Natural killer cell treated with Interleukin-12 subunit alpha and Interleukin-12 subunit beta and Interleukin-15 and Interleukin-18, amount 100 ng/mL, for 72 hours (primary cell): ENCODE measurements around the gene HES4. TPM values are rescaled to one million over a fixed set of nuclear protein-coding genes. Genes with fewer than 3 reads are reported as not detected.
"Not testable (repeated sequence)": the region's sequence is repeated elsewhere in the genome, so short reads cannot be mapped to it uniquely, and the experiment has no call there.

ENCODE experiments used
- ATAC-seq, 2 donors: fragments of 150-1000 bp; cut with Tn5 transposase in 1 of 2; sonication (Bioruptor Pico), chemical (Tn5 transposase) in 1 of 2; 2 replicates each; pipeline ENCODE4 v1.10.0; 2021
- DNase-seq: peaks from one replicate; pipeline ENCODE4 v3.0.0; 2022; ENCODE audit warnings: low spot score
- H3K27ac Mint-ChIP-seq, 2 donors: 1 replicate in 1 of 2; 2 replicates in 1 of 2; pipeline ENCODE4 v1.8.0; 2022; ENCODE audit warnings: mixed read lengths in 2 of 2, mild to moderate bottlenecking in 1 of 2, moderate library complexity in 1 of 2
- H3K27me3 Mint-ChIP-seq, 2 donors: 1 replicate in 1 of 2; 2 replicates in 1 of 2; pipeline ENCODE4 v1.8.0; 2022; ENCODE audit warnings: mixed read lengths in 2 of 2
- H3K36me3 Mint-ChIP-seq: one replicate; pipeline ENCODE4 v1.8.0; 2022; ENCODE audit warnings: mixed read lengths
- H3K4me1 Mint-ChIP-seq, 2 donors: 1 replicate in 1 of 2; 2 replicates in 1 of 2; pipeline ENCODE4 v1.8.0; 2022; ENCODE audit warnings: low read depth in 2 of 2, mixed read lengths in 2 of 2, mild to moderate bottlenecking in 1 of 2
- H3K4me3 Mint-ChIP-seq: one replicate; pipeline ENCODE4 v1.8.0; 2022; ENCODE audit warnings: mixed read lengths
- H3K9me3 Mint-ChIP-seq: 2 replicates; pipeline ENCODE4 v1.8.0; 2022; ENCODE audit warnings: mixed read lengths
- total RNA-seq, 2 donors: library from RNA; stranded (reverse); gene quantifications; one replicate each; pipeline ENCODE4 v1.2.3, GENCODE V29; 2022

The HES4 gene
- total RNA-seq, 2 donors from 2014 or later = not detected

- H3K4me3 Mint-ChIP-seq = peak overlapping the region; percentile 84
- DNase-seq (peak; percentile 85), ATAC-seq (peak; percentile 88 to 92)
- H3K4me1 Mint-ChIP-seq = peaks cover 14 to 29% of the 10 kb centered on the region in 2 donors
- H3K36me3 Mint-ChIP-seq = no peaks in the 10 kb centered on the region
- peaks cover 12 to 20% of the 10 kb centered on the region in 2 donors for H3K27me3 Mint-ChIP-seq
- peak overlapping the region; percentile 7 to 71 for H3K27ac Mint-ChIP-seq
- no peaks in the 10 kb centered on the region for H3K9me3 Mint-ChIP-seq
Measured at GRCh38 chr1:1040004-1040991, 40.4 kb upstream of the HES4 start.

- DNase-seq (no peak), ATAC-seq (peak; percentile 30 to 68)
- Mint-ChIP-seq H3K4me1 (peaks cover 14 to 29% of the 10 kb centered on the region in 2 donors), H3K27ac (peak overlapping the region; percentile 7 to 71), H3K36me3 (no peaks in the 10 kb centered on the region), H3K27me3 (peaks cover 12 to 20% of the 10 kb centered on the region in 2 donors), H3K4me3 (peak overlapping the region; percentile 84), H3K9me3 (no peaks in the 10 kb centered on the region)
Measured at GRCh38 chr1:1039145-1039910, 39.4 kb upstream of the HES4 start.

- no peak for DNase-seq
- H3K27me3 Mint-ChIP-seq = peaks cover 12 to 20% of the 10 kb centered on the region in 2 donors
- no peak for ATAC-seq
- H3K27ac Mint-ChIP-seq = peak overlapping the region in 1 of 2 donors; percentile 61
- no peaks in the 10 kb centered on the region for H3K9me3 Mint-ChIP-seq
- no peaks in the 10 kb centered on the region for H3K36me3 Mint-ChIP-seq
- H3K4me3 Mint-ChIP-seq = peak overlapping the region; percentile 84
- peaks cover 14 to 29% of the 10 kb centered on the region in 2 donors for H3K4me1 Mint-ChIP-seq
Measured at GRCh38 chr1:1038694-1039093, 38.8 kb upstream of the HES4 start.

GRCh38 chr1:1037366-1038327 is 37.8 kb upstream of the HES4 start:
- ATAC-seq = no peak
- DNase-seq = no peak
- Mint-ChIP-seq H3K9me3 (no peaks in the 10 kb centered on the region), H3K36me3 (no peaks in the 10 kb centered on the region), H3K27ac (no peak overlapping the region), H3K4me1 (peaks cover 14 to 27% of the 10 kb centered on the region in 2 donors), H3K27me3 (peaks cover 12 to 20% of the 10 kb centered on the region in 2 donors), H3K4me3 (no peak overlapping the region)

- no peak overlapping the region for H3K4me3 Mint-ChIP-seq
- peaks cover 19 to 30% of the 10 kb centered on the region in 2 donors for H3K4me1 Mint-ChIP-seq
- no peaks in the 10 kb centered on the region for H3K9me3 Mint-ChIP-seq
- H3K36me3 Mint-ChIP-seq = no peaks in the 10 kb centered on the region
- no peak for DNase-seq
- peaks cover 18 to 26% of the 10 kb centered on the region in 2 donors for H3K27me3 Mint-ChIP-seq
- peak overlapping the region in 1 of 2 donors; percentile 39 for H3K27ac Mint-ChIP-seq
- no peak for ATAC-seq
Measured at GRCh38 chr1:1035291-1035943, 35.5 kb upstream of the HES4 start.

GRCh38 chr1:1034439-1034781 is 34.5 kb upstream of the HES4 start:
- DNase-seq = no peak
- Mint-ChIP-seq H3K4me1 (peaks cover 13 to 25% of the 10 kb centered on the region in 2 donors), H3K27ac (no peak overlapping the region), H3K9me3 (no peaks in the 10 kb centered on the region), H3K36me3 (no peaks in the 10 kb centered on the region), H3K4me3 (peak overlapping the region; percentile 34), H3K27me3 (peaks cover 18 to 22% of the 10 kb centered on the region in 2 donors)
- ATAC-seq = no peak

- no peaks in the 10 kb centered on the region for H3K9me3 Mint-ChIP-seq
- peaks cover 10 to 21% of the 10 kb centered on the region in 2 donors for H3K4me1 Mint-ChIP-seq
- no peak overlapping the region for H3K27ac Mint-ChIP-seq
- no peak for DNase-seq
- H3K27me3 Mint-ChIP-seq = peaks cover 17 to 21% of the 10 kb centered on the region in 2 donors
- no peak for ATAC-seq
- H3K4me3 Mint-ChIP-seq = peak overlapping the region; percentile 34
- no peaks in the 10 kb centered on the region for H3K36me3 Mint-ChIP-seq
Measured at GRCh38 chr1:1033731-1034438, 34.0 kb upstream of the HES4 start.

GRCh38 chr1:1033009-1033587 is 33.2 kb upstream of the HES4 start:
- Mint-ChIP-seq H3K36me3 (no peaks in the 10 kb centered on the region), H3K4me1 (peaks cover 4 to 14% of the 10 kb centered on the region in 2 donors), H3K27ac (no peak overlapping the region), H3K9me3 (no peaks in the 10 kb centered on the region), H3K4me3 (peak overlapping the region; percentile 44), H3K27me3 (peaks cover 11 to 14% of the 10 kb centered on the region in 2 donors)
- DNase-seq = peak; percentile 89
- ATAC-seq = peak; percentile 88 to 95

GRCh38 chr1:1032424-1032823 is 32.5 kb upstream of the HES4 start:
- DNase-seq (no peak), ATAC-seq (no peak)
- Mint-ChIP-seq H3K9me3 (no peaks in the 10 kb centered on the region), H3K4me1 (peaks cover 4 to 14% of the 10 kb centered on the region in 2 donors), H3K27me3 (peaks cover 11 to 14% of the 10 kb centered on the region in 2 donors), H3K36me3 (no peaks in the 10 kb centered on the region), H3K27ac (no peak overlapping the region), H3K4me3 (peak overlapping the region; percentile 41)

- no peak overlapping the region for H3K27ac Mint-ChIP-seq
- ATAC-seq (no peak), DNase-seq (no peak)
- no peaks in the 10 kb centered on the region for H3K36me3 Mint-ChIP-seq
- peak overlapping the region; percentile 41 for H3K4me3 Mint-ChIP-seq
- H3K27me3 Mint-ChIP-seq = peaks cover 11 to 16% of the 10 kb centered on the region in 2 donors
- H3K9me3 Mint-ChIP-seq = no peaks in the 10 kb centered on the region
- peaks cover 4 to 14% of the 10 kb centered on the region in 2 donors for H3K4me1 Mint-ChIP-seq
Measured at GRCh38 chr1:1031659-1032235, 31.9 kb upstream of the HES4 start.

GRCh38 chr1:1030867-1031658 is 31.2 kb upstream of the HES4 start:
- not testable (repeated sequence) for DNase-seq, H3K36me3 Mint-ChIP-seq, H3K9me3 Mint-ChIP-seq, H3K27ac Mint-ChIP-seq, ATAC-seq, H3K4me3 Mint-ChIP-seq
- Mint-ChIP-seq H3K4me1 (peaks cover 4 to 13% of the 10 kb centered on the region in 2 donors), H3K27me3 (peaks cover 10 to 13% of the 10 kb centered on the region in 2 donors)
